Prostate gland (tissue), 2 donors: ENCODE results near the gene ERC2.

Source experiments
- POLR2AphosphoS5 ChIP-seq: sonication (generic); formaldehyde crosslinking; IDR thresholded peaks from one replicate; pipeline ENCODE4 v1.6.1; 2017; ENCODE audit warnings: antibody characterized with exemption
- TF ChIP-seq, protein P1 (sequence below), 4 experiments: fragments of 200-600 bp in 2 of 4; fragments of 450-650 bp in 2 of 4; sonication (generic) in 2 of 4; IDR thresholded peaks; 1 replicate in 3 of 4; 2 replicates in 1 of 4; pipeline ENCODE4 v1.5.1; 2016 to 2019; ENCODE audit warnings: antibody characterized with exemption in 4 of 4, mild to moderate bottlenecking in 2 of 4, moderate library complexity in 2 of 4

DNA sequence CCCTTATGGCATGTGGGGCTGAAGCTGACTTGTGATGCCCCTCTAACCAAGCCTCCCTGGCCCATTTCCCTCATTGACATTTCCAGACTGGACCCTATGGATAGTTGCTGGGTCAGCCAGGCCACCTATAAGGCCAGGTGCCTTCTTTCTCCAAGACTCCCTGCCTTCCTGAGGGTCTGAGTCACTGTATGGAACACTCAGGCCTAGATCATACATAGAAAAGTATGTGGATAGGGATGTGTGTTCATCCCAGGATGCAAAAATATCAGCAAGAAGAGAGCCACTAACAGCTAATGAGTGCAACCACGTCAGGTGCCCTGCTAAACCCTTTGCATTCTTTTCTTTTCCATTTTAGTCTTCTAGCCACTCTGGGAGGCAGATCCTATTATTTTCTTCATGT is 812.7 kb downstream of the ERC2 start:
- no peak for TF ChIP-seq POLR2AphosphoS5
- TF ChIP-seq, protein P1, sequence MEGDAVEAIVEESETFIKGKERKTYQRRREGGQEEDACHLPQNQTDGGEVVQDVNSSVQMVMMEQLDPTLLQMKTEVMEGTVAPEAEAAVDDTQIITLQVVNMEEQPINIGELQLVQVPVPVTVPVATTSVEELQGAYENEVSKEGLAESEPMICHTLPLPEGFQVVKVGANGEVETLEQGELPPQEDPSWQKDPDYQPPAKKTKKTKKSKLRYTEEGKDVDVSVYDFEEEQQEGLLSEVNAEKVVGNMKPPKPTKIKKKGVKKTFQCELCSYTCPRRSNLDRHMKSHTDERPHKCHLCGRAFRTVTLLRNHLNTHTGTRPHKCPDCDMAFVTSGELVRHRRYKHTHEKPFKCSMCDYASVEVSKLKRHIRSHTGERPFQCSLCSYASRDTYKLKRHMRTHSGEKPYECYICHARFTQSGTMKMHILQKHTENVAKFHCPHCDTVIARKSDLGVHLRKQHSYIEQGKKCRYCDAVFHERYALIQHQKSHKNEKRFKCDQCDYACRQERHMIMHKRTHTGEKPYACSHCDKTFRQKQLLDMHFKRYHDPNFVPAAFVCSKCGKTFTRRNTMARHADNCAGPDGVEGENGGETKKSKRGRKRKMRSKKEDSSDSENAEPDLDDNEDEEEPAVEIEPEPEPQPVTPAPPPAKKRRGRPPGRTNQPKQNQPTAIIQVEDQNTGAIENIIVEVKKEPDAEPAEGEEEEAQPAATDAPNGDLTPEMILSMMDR (IDR thresholded peaks at IDR 0.05), result no peak
